K562 (cell line): Measurements from ENCODE around the gene ARL5C. TPM values are rescaled to one million over a fixed set of nuclear protein-coding genes. Genes with fewer than 3 reads are reported as not detected.

ENCODE experiments used
- ATAC-seq: fragments of 200-7000 bp; cut with Tn5 transposase; 3 replicates; pipeline ENCODE4 v1.9.1; 2020; ENCODE audit warnings: moderate library complexity
- BruUV-seq: library from RNA; stranded (reverse); fragments of 400-500 nt; replicated peaks from 2 replicates; lab custom pipeline; 2021; lab: Mats Ljungman, UMichigan
- CTCF ChIA-PET: fragments of 300-600 bp; formaldehyde crosslinking; extraction: SDS; loops from one replicate; lab custom pipeline; 2021; ENCODE audit warnings: low intra/inter-chr PET ratio; lab: Yijun Ruan, JAX
- POLR2A ChIA-PET: fragments of 300-600, 350-650 bp; sonication (Branson Sonifier 250); formaldehyde crosslinking; extraction: SDS; loops from one replicate; lab custom pipeline; 2021; ENCODE audit warnings: antibody characterized with exemption, inconsistent platforms; lab: Yijun Ruan, JAX
- DNase-seq, 4 experiments: peaks; one replicate each; pipeline versions ENCODE4 v3.0.0 to v3.0.0-alpha.2; 2011 to 2018; ENCODE audit warnings: low spot score in 3 of 4, mixed read lengths in 3 of 4; ENCODE audit errors: extremely low read depth in 1 of 4
- FAIRE-seq: peaks from 2 replicates; lab custom pipeline; 2011; peaks lifted over from hg19 to GRCh38; lab: Jason Lieb, UNC
- H2AFZ ChIP-seq: 2 replicates; pipeline ENCODE4 v1.6.0; 2011; ENCODE audit warnings: low read depth, low read length, control low read depth, inconsistent platforms
- H3K27ac ChIP-seq: fragments of 200-600 bp; 3 replicates; pipeline ENCODE4 v1.8.0; 2011; ENCODE audit warnings: low read depth, mild to moderate bottlenecking, control low read depth, inconsistent platforms, low read length, moderate library complexity, mixed read lengths; ENCODE audit errors: extremely low read depth
- H3K27me3 ChIP-seq, 2 experiments: fragments of 300-600 bp in 1 of 2; 2 replicates in 1 of 2; 3 replicates in 1 of 2; pipeline versions ENCODE4 v1.6.0 to v1.8.0; 2011; ENCODE audit warnings: inconsistent platforms in 2 of 2, low read length in 2 of 2, mild to moderate bottlenecking in 1 of 2, mixed read lengths in 1 of 2, moderate library complexity in 1 of 2; ENCODE audit not compliant: control insufficient read depth in 2 of 2, insufficient read depth in 2 of 2
- H3K36me3 ChIP-seq: fragments of 300-600 bp; 3 replicates; pipeline ENCODE4 v1.8.0; 2011; ENCODE audit warnings: mild to moderate bottlenecking, low read length, inconsistent platforms; ENCODE audit not compliant: control insufficient read depth, insufficient read depth
- H3K4me1 ChIP-seq, 2 experiments: fragments of 200-600 bp in 1 of 2; replicated peaks in 1 of 2; 2 replicates in 1 of 2; 3 replicates in 1 of 2; pipeline versions ENCODE4 v1.5.1 to v1.8.0; 2011; ENCODE audit warnings: inconsistent platforms in 2 of 2, low read length in 2 of 2, mild to moderate bottlenecking in 1 of 2, mixed read lengths in 1 of 2, moderate library complexity in 1 of 2; ENCODE audit not compliant: control insufficient read depth in 2 of 2, insufficient read depth in 2 of 2
- H3K4me2 ChIP-seq: 2 replicates; pipeline ENCODE4 v1.6.1; 2011; ENCODE audit warnings: low read length, control low read depth, inconsistent platforms, mixed read lengths; ENCODE audit not compliant: insufficient read depth
- H3K4me3 ChIP-seq: fragments of 200-600 bp; sonication (generic), shearing (Covaris generic); 2 replicates; pipeline ENCODE4 v1.5.1; 2016; ENCODE audit warnings: control low read depth, inconsistent platforms
- H3K79me2 ChIP-seq: fragments of 200-600 bp; 3 replicates; pipeline ENCODE4 v1.8.0; 2011; ENCODE audit warnings: low read length, inconsistent platforms; ENCODE audit not compliant: control insufficient read depth, insufficient read depth
- H3K9ac ChIP-seq, 2 experiments: 2 replicates each; pipeline versions ENCODE4 v1.6.0 to v1.6.1; 2011; ENCODE audit warnings: low read depth in 2 of 2, low read length in 2 of 2, control low read depth in 1 of 2, inconsistent platforms in 1 of 2, mild to moderate bottlenecking in 1 of 2, mixed read lengths in 1 of 2; ENCODE audit not compliant: insufficient read depth in 1 of 2
- H3K9me1 ChIP-seq: one replicate; pipeline ENCODE4 v1.6.0; 2011; ENCODE audit warnings: inconsistent platforms, mild to moderate bottlenecking, low read length, moderate library complexity; ENCODE audit not compliant: control insufficient read depth, insufficient read depth
- H3K9me3 ChIP-seq: replicated peaks from 2 replicates; pipeline ENCODE4 v1.5.1; 2011; ENCODE audit warnings: low read depth, low read length, inconsistent platforms; ENCODE audit not compliant: control insufficient read depth, insufficient read depth
- H4K20me1 ChIP-seq: replicated peaks from 2 replicates; pipeline ENCODE4 v1.6.1; 2011; ENCODE audit warnings: low read length, inconsistent platforms, mixed read lengths; ENCODE audit not compliant: control insufficient read depth, insufficient read depth
- ARHGAP35 ChIP-seq: fragments of 450-650 bp; IDR thresholded peaks from 2 replicates; pipeline ENCODE4 v1.6.1; 2018; ENCODE audit not compliant: partially characterized antibody
- BCL6 ChIP-seq: fragments of 250-450 bp; sonication (Bioruptor Pico); IDR thresholded peaks from 2 replicates; pipeline ENCODE4 v1.4.0; 2020
- MEF2D ChIP-seq: conservative IDR thresholded peaks from 2 replicates; pipeline ENCODE4 v1.6.1; 2016; ENCODE audit warnings: low read depth, missing genetic modification characterization, missing compliant biosample characterization
- ZNF77 ChIP-seq: fragments of 250-450 bp; sonication (Bioruptor Pico); IDR thresholded peaks from 2 replicates; pipeline ENCODE4 v1.5.0; 2020
- WGBS: fragments of 100-300 bp; shearing (Covaris generic); methylation state at CpG from one replicate; pipeline ENCODE4 v1.1.6; 2016; ENCODE audit warnings: low coverage, mixed read lengths; ENCODE audit not compliant: insufficient coverage; ENCODE audit errors: missing lambda C conversion rate; 5-methylcytosine and 5-hydroxymethylcytosine counted together
- in situ Hi-C: fragments of 300-500 bp; cut with MboI; formaldehyde crosslinking; loops from 4 replicates; pipeline ENCODE4 v1.15.0; 2018; ENCODE audit warnings: inconsistent platforms, mixed read lengths
- intact Hi-C: fragments of 100-400 bp; cut with micrococcal nuclease; formaldehyde crosslinking; loops from 2 replicates; pipeline ENCODE4 v1.14.2; 2022
- polyA plus RNA-seq, 8 experiments: library from polyadenylated mRNA; depleted of rRNA in 4 of 8; stranded (reverse) in 5 of 8; unstranded in 3 of 8; fragments of >200 nt; fragmentation: Nextera tagmentation in 2 of 8; fragmentation: Illumina TruSeq in 1 of 8; extraction: Ambion mirVana in 2 of 8; extraction: Trizol in 1 of 8; gene quantifications; 2 replicates each; pipeline versions ENCODE4 v1.2.1 to v1.2.3, GENCODE V29; 2011 to 2014; ENCODE audit warnings: inconsistent platforms in 1 of 8, missing spikeins in 1 of 8
- total RNA-seq, 7 experiments: library from RNA; depleted of rRNA in 6 of 7; stranded (reverse); fragments of >200 nt in 6 of 7; fragmentation: Illumina TruSeq in 2 of 7; extraction: Trizol in 2 of 7; gene quantifications; 2 replicates each; pipeline versions ENCODE4 v1.2.1 to v1.2.3, GENCODE V29; 2011 to 2021; ENCODE audit warnings: low replicate concordance in 1 of 7
- TF ChIP-seq, protein P1 (sequence below), 2 experiments: IDR thresholded peaks in 1 of 2; conservative IDR thresholded peaks in 1 of 2; 2 replicates each; pipeline ENCODE4 v1.6.1; 2016; ENCODE audit warnings: low read depth in 2 of 2, mild to moderate bottlenecking in 1 of 2, missing compliant biosample characterization in 1 of 2, missing genetic modification characterization in 1 of 2, moderate library complexity in 1 of 2

The ARL5C gene
- total and polyA plus RNA-seq, 9 of the 15 experiments (the other 6 are each of a cell fraction or from before 2014, with no cell fraction given): not detected

DNA sequence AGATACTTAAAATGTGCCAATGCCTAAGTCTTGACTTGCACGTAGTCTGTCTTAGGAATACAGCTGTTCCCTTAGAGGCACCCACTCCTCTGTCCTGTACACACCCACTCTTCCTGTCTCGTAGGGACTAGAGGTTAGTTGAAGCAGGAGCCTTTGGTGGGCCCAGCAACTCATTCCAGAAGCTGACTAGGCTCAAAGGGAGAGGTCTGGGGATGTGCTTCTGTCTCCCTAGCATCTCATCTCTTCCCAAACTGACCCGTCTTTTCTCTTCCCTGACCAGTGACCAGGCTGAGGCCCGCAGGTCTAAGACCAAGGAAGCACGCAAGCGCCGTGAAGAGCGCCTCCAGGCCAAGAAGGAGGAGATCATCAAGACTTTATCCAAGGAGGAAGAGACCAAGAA is 38.3 kb upstream of the ARL5C start:
- TF ChIP-seq ARHGAP35: no peak
- no peak for TF ChIP-seq MEF2D (tag)
- no peak for TF ChIP-seq ZNF77
- TF ChIP-seq, protein P1, sequence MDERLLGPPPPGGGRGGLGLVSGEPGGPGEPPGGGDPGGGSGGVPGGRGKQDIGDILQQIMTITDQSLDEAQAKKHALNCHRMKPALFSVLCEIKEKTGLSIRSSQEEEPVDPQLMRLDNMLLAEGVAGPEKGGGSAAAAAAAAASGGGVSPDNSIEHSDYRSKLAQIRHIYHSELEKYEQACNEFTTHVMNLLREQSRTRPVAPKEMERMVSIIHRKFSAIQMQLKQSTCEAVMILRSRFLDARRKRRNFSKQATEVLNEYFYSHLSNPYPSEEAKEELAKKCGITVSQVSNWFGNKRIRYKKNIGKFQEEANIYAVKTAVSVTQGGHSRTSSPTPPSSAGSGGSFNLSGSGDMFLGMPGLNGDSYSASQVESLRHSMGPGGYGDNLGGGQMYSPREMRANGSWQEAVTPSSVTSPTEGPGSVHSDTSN (CRISPR knock-in tag; IDR thresholded peaks at IDR 0.05; ENCODE audit: low read depth): no peak
- TF ChIP-seq, protein P1 (tag; conservative IDR thresholded peaks at IDR 0.05; ENCODE audit: low read depth): no peak
- TF ChIP-seq BCL6: no peak
- Histone ChIP-seq H2AFZ (no peak overlapping the region), H3K9me3 (no peaks in the 10 kb centered on the region), H3K4me2 (no peak overlapping the region), H3K4me1 (peaks cover 13 to 23% of the 10 kb centered on the region in 2 experiments; a peak in 4 of 5 replicates), H4K20me1 (peaks cover 12% of the 10 kb centered on the region), H3K9ac (no peak overlapping the region), H3K79me2 (peaks cover 30% of the 10 kb centered on the region), H3K27ac (no peak overlapping the region), H3K9me1 (no peaks in the 10 kb centered on the region), H3K27me3 (no peaks in the 10 kb centered on the region), H3K4me3 (no peak overlapping the region), H3K36me3 (peaks cover 46% of the 10 kb centered on the region)
- FAIRE-seq (no peak), DNase-seq (no peak), ATAC-seq (no peak)
- in situ Hi-C loops: no loop called here
- no TSS peak for BruUV-seq
- 88% methylated on average over 8 of the region's 8 CpGs for WGBS
- CTCF ChIA-PET: no interaction called here
- POLR2A ChIA-PET: interaction anchor here (0.6 to 1.7 kb wide), 3 partner anchors 8 to 332 kb away, joined by 3 to 4 read pairs (median 4); no protein-coding TSS in a partner anchor
- intact Hi-C loops: no loop called here
